ENCODE measurements around the gene CCDC89. TPM values are rescaled to one million over a fixed set of nuclear protein-coding genes. Genes with fewer than 3 reads are reported as not detected.

The CCDC89 gene
- polyA plus RNA-seq, 1 experiment: 1.1 TPM

DNA sequence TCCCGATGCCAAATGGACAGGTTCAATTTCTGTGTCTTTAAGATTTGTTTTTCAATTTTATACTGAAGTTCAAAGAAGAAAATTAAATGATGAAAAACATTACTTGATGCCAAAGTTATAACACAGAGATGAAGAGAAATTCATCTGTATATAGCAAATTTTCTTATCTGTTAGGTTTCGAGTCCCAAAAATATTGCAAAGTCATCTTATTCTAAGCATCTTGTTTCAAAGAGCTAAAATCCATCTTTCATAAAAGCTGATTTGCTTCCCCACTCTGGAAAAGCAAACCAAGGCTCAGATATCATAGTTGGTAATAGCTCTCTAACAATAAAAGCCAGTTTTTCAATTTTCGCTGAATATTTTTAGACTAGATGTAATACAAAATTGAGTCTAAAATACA, 19.0 kb upstream of the CCDC89 start:
- no peak for DNase-seq (ENCODE audit: low read depth)
- Histone ChIP-seq H3K36me3 (ENCODE audit: control insufficient read depth, insufficient read depth, low read length) (peaks cover 2% of the 10 kb centered on the region; the same call in 1 of the 2 replicates), H3K4me3 (ENCODE audit: low read depth, low read length) (no peak overlapping the region), H3K27me3 (ENCODE audit: control insufficient read depth, insufficient read depth, low read length) (no peaks in the 10 kb centered on the region)
- ChIA-PET POLR2A (no interaction called here), CTCF (interaction anchor here (1.2 kb wide), 1 partner anchor 150 kb away, joined by 3 read pairs; no protein-coding TSS in a partner anchor)
- TF ChIP-seq, protein P1, sequence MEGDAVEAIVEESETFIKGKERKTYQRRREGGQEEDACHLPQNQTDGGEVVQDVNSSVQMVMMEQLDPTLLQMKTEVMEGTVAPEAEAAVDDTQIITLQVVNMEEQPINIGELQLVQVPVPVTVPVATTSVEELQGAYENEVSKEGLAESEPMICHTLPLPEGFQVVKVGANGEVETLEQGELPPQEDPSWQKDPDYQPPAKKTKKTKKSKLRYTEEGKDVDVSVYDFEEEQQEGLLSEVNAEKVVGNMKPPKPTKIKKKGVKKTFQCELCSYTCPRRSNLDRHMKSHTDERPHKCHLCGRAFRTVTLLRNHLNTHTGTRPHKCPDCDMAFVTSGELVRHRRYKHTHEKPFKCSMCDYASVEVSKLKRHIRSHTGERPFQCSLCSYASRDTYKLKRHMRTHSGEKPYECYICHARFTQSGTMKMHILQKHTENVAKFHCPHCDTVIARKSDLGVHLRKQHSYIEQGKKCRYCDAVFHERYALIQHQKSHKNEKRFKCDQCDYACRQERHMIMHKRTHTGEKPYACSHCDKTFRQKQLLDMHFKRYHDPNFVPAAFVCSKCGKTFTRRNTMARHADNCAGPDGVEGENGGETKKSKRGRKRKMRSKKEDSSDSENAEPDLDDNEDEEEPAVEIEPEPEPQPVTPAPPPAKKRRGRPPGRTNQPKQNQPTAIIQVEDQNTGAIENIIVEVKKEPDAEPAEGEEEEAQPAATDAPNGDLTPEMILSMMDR (IDR thresholded peaks at IDR 0.05; ENCODE audit: insufficient read depth, low read depth, low read length): no peak

DNA sequence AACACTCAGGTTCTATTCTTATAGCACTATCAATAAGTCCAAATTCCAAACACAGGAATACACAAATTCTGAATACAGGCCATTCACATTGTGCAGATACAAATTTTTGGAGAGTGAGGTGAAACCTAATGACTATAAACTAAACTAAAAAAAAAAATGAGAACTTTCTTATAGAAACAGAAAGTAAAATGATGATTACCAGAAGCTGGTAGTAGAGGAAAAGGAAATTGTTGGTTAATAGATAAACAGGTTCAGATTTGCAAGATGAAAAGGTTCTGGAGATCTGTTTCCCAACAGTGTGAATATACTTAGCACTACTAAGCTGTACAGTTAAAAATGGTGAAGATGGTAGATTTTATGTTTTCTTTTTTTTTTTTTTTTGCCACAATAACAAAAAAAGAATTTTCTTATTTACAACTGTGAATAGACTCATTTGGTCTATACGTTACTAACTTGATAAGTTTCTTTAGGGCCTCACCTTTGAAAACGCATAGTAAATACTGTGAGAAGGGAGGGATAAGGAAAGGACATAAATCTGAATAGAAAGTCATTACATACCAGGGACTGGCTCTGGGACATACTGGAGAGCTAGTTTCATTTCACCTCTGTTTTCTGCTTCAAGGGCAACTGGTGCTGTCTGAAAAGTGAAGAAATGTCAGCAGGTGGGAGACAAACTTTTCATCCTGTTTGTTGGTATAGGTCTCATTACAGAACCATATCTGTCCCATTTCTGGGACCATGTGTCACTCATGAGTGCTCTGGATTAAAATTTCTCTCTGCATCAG, 14.2 kb upstream of the CCDC89 start:
- ChIA-PET POLR2A (no interaction called here), CTCF (interaction anchor here (0.6 kb wide), 1 partner anchor 368 kb away, joined by 6 read pairs; no protein-coding TSS in a partner anchor)
- Histone ChIP-seq H3K27me3 (ENCODE audit: control insufficient read depth, insufficient read depth, low read length) (no peaks in the 10 kb centered on the region), H3K4me3 (ENCODE audit: low read depth, low read length) (no peak overlapping the region), H3K36me3 (ENCODE audit: control insufficient read depth, insufficient read depth, low read length) (peaks cover 6% of the 10 kb centered on the region)
- TF ChIP-seq, protein P1 (IDR thresholded peaks at IDR 0.05; ENCODE audit: insufficient read depth, low read depth, low read length): no peak
- DNase-seq (ENCODE audit: low read depth): no peak

DNA sequence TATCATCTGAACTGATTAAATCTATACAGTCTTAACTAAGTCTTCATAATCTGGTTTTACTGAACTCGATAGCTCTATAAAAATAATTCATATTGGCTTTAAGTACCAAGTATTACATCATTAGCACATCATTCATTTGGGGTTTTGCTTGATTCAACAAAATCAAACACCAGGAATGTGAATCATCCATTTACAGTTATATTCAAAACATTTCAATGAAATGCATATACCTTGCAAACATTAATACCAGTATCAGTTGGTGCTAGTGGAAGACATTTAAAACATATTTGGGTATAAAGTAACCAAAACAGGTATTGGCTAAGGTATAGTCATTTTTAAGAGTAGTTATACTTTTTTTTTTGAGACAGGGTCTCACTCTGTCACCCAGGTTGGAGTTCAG, 12.2 kb upstream of the CCDC89 start:
- H3K4me3 ChIP-seq (ENCODE audit: low read depth, low read length): no peak overlapping the region
- TF ChIP-seq, protein P1 (IDR thresholded peaks at IDR 0.05; ENCODE audit: insufficient read depth, low read depth, low read length): no peak
- CTCF ChIA-PET: no interaction called here
- H3K36me3 ChIP-seq (ENCODE audit: control insufficient read depth, insufficient read depth, low read length): peaks cover 7% of the 10 kb centered on the region
- DNase-seq (ENCODE audit: low read depth): no peak
- POLR2A ChIA-PET: no interaction called here
- H3K27me3 ChIP-seq (ENCODE audit: control insufficient read depth, insufficient read depth, low read length): no peaks in the 10 kb centered on the region

DNA sequence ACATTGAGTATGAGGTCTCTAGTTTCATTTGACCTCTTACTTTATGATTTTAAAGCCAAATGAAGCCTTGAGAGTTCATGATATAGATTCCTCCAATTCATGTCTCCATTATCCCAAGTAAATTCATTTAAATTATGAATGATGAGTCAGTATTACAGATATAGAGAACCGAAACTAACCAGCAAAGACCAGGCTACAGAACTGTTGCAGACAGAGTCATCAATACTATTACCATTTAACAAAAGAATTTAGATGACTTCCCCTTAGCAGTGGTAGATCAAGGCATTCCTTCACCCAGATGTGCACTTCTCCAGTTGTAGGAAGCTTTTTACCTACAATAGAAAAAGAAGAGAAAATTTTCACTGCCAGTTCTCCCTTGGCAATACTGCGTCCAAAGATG, 11.8 kb upstream of the CCDC89 start:
- H3K27me3 ChIP-seq (ENCODE audit: control insufficient read depth, insufficient read depth, low read length): no peaks in the 10 kb centered on the region
- H3K36me3 ChIP-seq (ENCODE audit: control insufficient read depth, insufficient read depth, low read length): peaks cover 8% of the 10 kb centered on the region
- TF ChIP-seq, protein P1 (IDR thresholded peaks at IDR 0.05; ENCODE audit: insufficient read depth, low read depth, low read length): no peak
- POLR2A ChIA-PET: no interaction called here
- CTCF ChIA-PET: interaction anchor here (2.1 kb wide), 1 partner anchor 12 kb away, joined by 6 read pairs; the partner anchor contains the start of gene CCDC89
- no peak overlapping the region for H3K4me3 ChIP-seq (ENCODE audit: low read depth, low read length)
- no peak for DNase-seq (ENCODE audit: low read depth)

DNA sequence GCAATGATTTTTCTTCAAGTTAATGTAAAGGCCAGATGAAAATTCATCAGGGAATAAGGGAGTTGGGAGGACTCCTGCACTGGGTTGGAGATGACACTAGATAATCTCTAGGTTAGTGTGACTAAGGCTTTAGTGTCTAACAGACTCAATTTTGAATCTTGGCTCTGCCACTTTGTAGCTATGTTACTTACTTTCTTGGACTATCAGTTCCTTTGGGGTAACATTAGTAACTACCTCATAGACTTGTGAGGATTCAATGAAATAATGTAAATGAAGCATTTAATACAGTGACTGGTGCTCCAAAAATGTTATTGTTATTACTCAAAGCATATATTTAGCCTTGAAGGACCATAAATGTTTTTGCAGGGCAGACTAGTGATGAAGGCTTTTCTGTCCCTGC, 9.6 kb upstream of the CCDC89 start:
- Histone ChIP-seq H3K4me3 (ENCODE audit: low read depth, low read length) (no peak overlapping the region), H3K27me3 (ENCODE audit: control insufficient read depth, insufficient read depth, low read length) (no peaks in the 10 kb centered on the region), H3K36me3 (ENCODE audit: control insufficient read depth, insufficient read depth, low read length) (peaks cover 8% of the 10 kb centered on the region)
- TF ChIP-seq, protein P1 (IDR thresholded peaks at IDR 0.05; ENCODE audit: insufficient read depth, low read depth, low read length): no peak
- ChIA-PET POLR2A (interaction anchor here (0.6 kb wide), 1 partner anchor 132 kb away, joined by 3 read pairs; no protein-coding TSS in a partner anchor), CTCF (interaction anchor here (0.5 to 2.1 kb wide), 9 partner anchors 10 to 391 kb away, joined by 3 to 10 read pairs (median 4); partner anchors contain the start of genes CCDC83 and CCDC89)
- no peak for DNase-seq (ENCODE audit: low read depth)
